ENCODE data around the gene EHMT1.

DNA sequence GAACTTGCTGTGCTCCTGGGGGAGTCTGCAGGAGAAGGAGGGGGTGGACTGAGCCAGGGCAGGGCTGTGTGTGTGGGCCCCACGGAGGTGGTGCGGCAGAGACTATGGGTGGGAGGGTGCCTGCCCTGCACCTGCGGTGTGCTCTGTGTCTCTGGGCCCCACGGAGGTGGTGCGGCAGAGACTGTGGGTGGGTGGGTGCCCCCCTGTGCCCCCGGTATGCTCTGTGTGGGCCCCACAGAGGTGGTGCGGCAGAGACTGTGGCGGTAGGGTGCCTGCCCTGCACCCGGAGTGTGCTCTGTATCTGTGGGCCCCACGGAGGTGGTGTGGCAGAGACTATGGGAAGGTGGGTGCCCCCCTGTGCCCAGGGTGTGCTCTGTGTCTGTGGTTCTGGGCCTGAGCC, 103.7 kb downstream of the EHMT1 start:
- TF ChIP-seq, protein P1, sequence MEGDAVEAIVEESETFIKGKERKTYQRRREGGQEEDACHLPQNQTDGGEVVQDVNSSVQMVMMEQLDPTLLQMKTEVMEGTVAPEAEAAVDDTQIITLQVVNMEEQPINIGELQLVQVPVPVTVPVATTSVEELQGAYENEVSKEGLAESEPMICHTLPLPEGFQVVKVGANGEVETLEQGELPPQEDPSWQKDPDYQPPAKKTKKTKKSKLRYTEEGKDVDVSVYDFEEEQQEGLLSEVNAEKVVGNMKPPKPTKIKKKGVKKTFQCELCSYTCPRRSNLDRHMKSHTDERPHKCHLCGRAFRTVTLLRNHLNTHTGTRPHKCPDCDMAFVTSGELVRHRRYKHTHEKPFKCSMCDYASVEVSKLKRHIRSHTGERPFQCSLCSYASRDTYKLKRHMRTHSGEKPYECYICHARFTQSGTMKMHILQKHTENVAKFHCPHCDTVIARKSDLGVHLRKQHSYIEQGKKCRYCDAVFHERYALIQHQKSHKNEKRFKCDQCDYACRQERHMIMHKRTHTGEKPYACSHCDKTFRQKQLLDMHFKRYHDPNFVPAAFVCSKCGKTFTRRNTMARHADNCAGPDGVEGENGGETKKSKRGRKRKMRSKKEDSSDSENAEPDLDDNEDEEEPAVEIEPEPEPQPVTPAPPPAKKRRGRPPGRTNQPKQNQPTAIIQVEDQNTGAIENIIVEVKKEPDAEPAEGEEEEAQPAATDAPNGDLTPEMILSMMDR (IDR thresholded peaks at IDR 0.05), result no peak
- no peak for TF ChIP-seq JUN (IDR thresholded peaks at IDR 0.05)
- TF ChIP-seq POLR2A (IDR thresholded peaks at IDR 0.05; ENCODE audit: low read length), result no peak
- TF ChIP-seq CEBPB (IDR thresholded peaks at IDR 0.05), result no peak
- TF ChIP-seq ZNF302 (CRISPR knock-in tag; IDR thresholded peaks at IDR 0.05), result no peak
- TF ChIP-seq RCOR1 (IDR thresholded peaks at IDR 0.05; ENCODE audit: low read depth, low read length), result no peak
- TF ChIP-seq NFE2L2 (conservative IDR thresholded peaks at IDR 0.05; ENCODE audit: low read length), result no peak
- TF ChIP-seq, protein P2, sequence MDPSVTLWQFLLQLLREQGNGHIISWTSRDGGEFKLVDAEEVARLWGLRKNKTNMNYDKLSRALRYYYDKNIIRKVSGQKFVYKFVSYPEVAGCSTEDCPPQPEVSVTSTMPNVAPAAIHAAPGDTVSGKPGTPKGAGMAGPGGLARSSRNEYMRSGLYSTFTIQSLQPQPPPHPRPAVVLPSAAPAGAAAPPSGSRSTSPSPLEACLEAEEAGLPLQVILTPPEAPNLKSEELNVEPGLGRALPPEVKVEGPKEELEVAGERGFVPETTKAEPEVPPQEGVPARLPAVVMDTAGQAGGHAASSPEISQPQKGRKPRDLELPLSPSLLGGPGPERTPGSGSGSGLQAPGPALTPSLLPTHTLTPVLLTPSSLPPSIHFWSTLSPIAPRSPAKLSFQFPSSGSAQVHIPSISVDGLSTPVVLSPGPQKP (IDR thresholded peaks at IDR 0.05; ENCODE audit: low read depth, low read length), result no peak
- TF ChIP-seq MYC (IDR thresholded peaks at IDR 0.05; ENCODE audit: borderline replicate concordance, low read length), result no peak
- TF ChIP-seq, protein P3, sequence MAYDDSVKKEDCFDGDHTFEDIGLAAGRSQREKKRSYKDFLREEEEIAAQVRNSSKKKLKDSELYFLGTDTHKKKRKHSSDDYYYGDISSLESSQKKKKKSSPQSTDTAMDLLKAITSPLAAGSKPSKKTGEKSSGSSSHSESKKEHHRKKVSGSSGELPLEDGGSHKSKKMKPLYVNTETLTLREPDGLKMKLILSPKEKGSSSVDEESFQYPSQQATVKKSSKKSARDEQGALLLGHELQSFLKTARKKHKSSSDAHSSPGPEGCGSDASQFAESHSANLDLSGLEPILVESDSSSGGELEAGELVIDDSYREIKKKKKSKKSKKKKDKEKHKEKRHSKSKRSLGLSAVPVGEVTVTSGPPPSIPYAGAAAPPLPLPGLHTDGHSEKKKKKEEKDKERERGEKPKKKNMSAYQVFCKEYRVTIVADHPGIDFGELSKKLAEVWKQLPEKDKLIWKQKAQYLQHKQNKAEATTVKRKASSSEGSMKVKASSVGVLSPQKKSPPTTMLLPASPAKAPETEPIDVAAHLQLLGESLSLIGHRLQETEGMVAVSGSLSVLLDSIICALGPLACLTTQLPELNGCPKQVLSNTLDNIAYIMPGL (CRISPR knock-in tag; IDR thresholded peaks at IDR 0.05; ENCODE audit: borderline replicate concordance), result no peak
- TF ChIP-seq SMC3 (IDR thresholded peaks at IDR 0.05), result no peak
- TF ChIP-seq, protein P4, sequence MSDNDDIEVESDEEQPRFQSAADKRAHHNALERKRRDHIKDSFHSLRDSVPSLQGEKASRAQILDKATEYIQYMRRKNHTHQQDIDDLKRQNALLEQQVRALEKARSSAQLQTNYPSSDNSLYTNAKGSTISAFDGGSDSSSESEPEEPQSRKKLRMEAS (IDR thresholded peaks at IDR 0.05), result no peak
- no peak for TF ChIP-seq TP53 (CRISPR knock-in tag; IDR thresholded peaks at IDR 0.05)
- TF ChIP-seq KDM5A (IDR thresholded peaks at IDR 0.05), result no peak

All from A549 (cell line).